HepG2 (cell line): ENCODE measurements around the gene MEIOB. TPM values are rescaled to one million over a fixed set of nuclear protein-coding genes. Genes with fewer than 3 reads are reported as not detected.

Experiments
- ATAC-seq: fragments of 200-7000 bp; cut with Tn5 transposase; 3 replicates; pipeline ENCODE4 v1.9.1; 2020; ENCODE audit warnings: mild to moderate bottlenecking, moderate library complexity
- BruUV-seq: library from RNA; stranded (reverse); fragments of 400-500 nt; replicated peaks from 2 replicates; lab custom pipeline; 2021; lab: Mats Ljungman, UMichigan
- CTCF ChIA-PET: fragments of 300-600 bp; formaldehyde crosslinking; extraction: SDS; loops from one replicate; lab custom pipeline; 2021; ENCODE audit warnings: low total read pairs, inconsistent platforms, low intra/inter-chr PET ratio; lab: Yijun Ruan, JAX
- POLR2A ChIA-PET: fragments of 350-600 bp; sonication (Branson Sonifier 250); formaldehyde crosslinking; loops from one replicate; lab custom pipeline; 2020; ENCODE audit warnings: antibody characterized with exemption, inconsistent platforms; lab: Yijun Ruan, JAX
- DNase-seq: peaks from one replicate; pipeline ENCODE4 v3.0.0-alpha.2; 2015; ENCODE audit warnings: low spot score
- FAIRE-seq: peaks from 3 replicates; lab custom pipeline; 2011; peaks lifted over from hg19 to GRCh38; lab: Jason Lieb, UNC
- H2AFZ ChIP-seq: one replicate; pipeline ENCODE4 v1.6.1; 2011; ENCODE audit warnings: low read length, inconsistent platforms
- H3K27ac ChIP-seq: fragments of 300-600 bp; 3 replicates; pipeline ENCODE4 v1.8.0; 2011; ENCODE audit warnings: mixed run types, mild to moderate bottlenecking, mixed read lengths, low read length, inconsistent platforms; ENCODE audit not compliant: insufficient read depth; ENCODE audit errors: extremely low read length
- H3K27me3 ChIP-seq, 2 experiments: fragments of 200-600 bp in 1 of 2; 2 replicates in 1 of 2; 3 replicates in 1 of 2; pipeline versions ENCODE4 v1.6.0 to v1.8.0; 2011; ENCODE audit warnings: low read length in 2 of 2, mild to moderate bottlenecking in 2 of 2, moderate library complexity in 2 of 2, inconsistent platforms in 1 of 2; ENCODE audit not compliant: insufficient read depth in 2 of 2, control insufficient read depth in 1 of 2
- H3K36me3 ChIP-seq, 2 experiments: fragments of 200-600 bp in 1 of 2; replicated peaks in 1 of 2; 2 replicates in 1 of 2; 3 replicates in 1 of 2; pipeline versions ENCODE4 v1.5.1 to v1.8.0; 2011; ENCODE audit warnings: low read length in 2 of 2, inconsistent platforms in 1 of 2; ENCODE audit not compliant: insufficient read depth in 2 of 2, control insufficient read depth in 1 of 2
- H3K4me1 ChIP-seq: 2 replicates; pipeline ENCODE4 v1.5.1; 2012; ENCODE audit warnings: low read length, inconsistent platforms; ENCODE audit not compliant: insufficient read depth
- H3K4me2 ChIP-seq: 2 replicates; pipeline ENCODE4 v1.6.0; 2011; ENCODE audit warnings: low read depth, low read length, inconsistent platforms
- H3K4me3 ChIP-seq, 3 experiments: fragments of 200-600 bp in 1 of 3; sonication (generic), shearing (Covaris generic) in 1 of 3; replicated peaks in 1 of 3; 2 replicates each; pipeline ENCODE4 v1.5.1; 2011 to 2016; ENCODE audit warnings: low read length in 3 of 3, inconsistent platforms in 2 of 3, low read depth in 2 of 3, mild to moderate bottlenecking in 2 of 3, control low read depth in 1 of 3, mixed read lengths in 1 of 3; ENCODE audit not compliant: insufficient read depth in 1 of 3
- H3K79me2 ChIP-seq: one replicate; pipeline ENCODE4 v1.6.1; 2011; ENCODE audit warnings: low read length, inconsistent platforms; ENCODE audit not compliant: insufficient read depth
- H3K9ac ChIP-seq: 2 replicates; pipeline ENCODE4 v1.6.0; 2011; ENCODE audit warnings: mild to moderate bottlenecking, low read depth, low read length, inconsistent platforms; ENCODE audit not compliant: insufficient read depth
- H3K9me3 ChIP-seq: 2 replicates; pipeline ENCODE4 v1.5.1; 2012; ENCODE audit warnings: mild to moderate bottlenecking, low read length
- H4K20me1 ChIP-seq: 2 replicates; pipeline ENCODE4 v1.6.0; 2011; ENCODE audit warnings: inconsistent platforms, mild to moderate bottlenecking, low read length, moderate library complexity; ENCODE audit not compliant: insufficient read depth
- EP300 ChIP-seq, 3 experiments: sonication (generic) in 1 of 3; formaldehyde crosslinking in 1 of 3; IDR thresholded peaks; 2 replicates each; pipeline versions ENCODE4 v1.5.1 to v1.6.1; 2011 to 2020; ENCODE audit warnings: low read depth in 2 of 3, low read length in 2 of 3, borderline replicate concordance in 1 of 3, improper control_type of control experiment in 1 of 3, mild to moderate bottlenecking in 1 of 3, missing genetic modification reagents in 1 of 3, moderate library complexity in 1 of 3
- ZNF160 ChIP-seq: sonication (generic); formaldehyde crosslinking; IDR thresholded peaks from 2 replicates; pipeline ENCODE4 v1.8.0; 2022; ENCODE audit warnings: mild to moderate bottlenecking, inconsistent platforms, missing genetic modification reagents
- WGBS: methylation state at CpG from one replicate; pipeline ENCODE4 v1.1.6; 2017; ENCODE audit warnings: low lambda C conversion rate; 5-methylcytosine and 5-hydroxymethylcytosine counted together
- in situ Hi-C: cut with HindIII; loops from 2 replicates; pipeline ENCODE4 v1.10.0; 2017; ENCODE audit warnings: low pct_unique_long_range_greater_than_20kb; ENCODE audit not compliant: extremely low pct_ligation_motif_present
- intact Hi-C: fragments of 100-400 bp; cut with micrococcal nuclease; formaldehyde crosslinking; loops from one replicate; pipeline ENCODE4 v1.10.0; 2022; ENCODE audit not compliant: unreplicated experiment
- polyA plus RNA-seq, 8 experiments: library from polyadenylated mRNA; depleted of rRNA in 3 of 8; stranded (reverse) in 7 of 8; unstranded in 1 of 8; fragments of >200 nt; fragmentation: Illumina TruSeq in 4 of 8; extraction: Trizol in 4 of 8; gene quantifications; 2 replicates each; pipeline versions ENCODE4 v1.2.1 to v1.2.3, GENCODE V29; 2011 to 2016; ENCODE audit warnings: low read depth in 4 of 8, missing spikeins in 1 of 8, mixed read lengths in 1 of 8; ENCODE audit not compliant: insufficient read depth in 1 of 8
- total RNA-seq, 5 experiments: library from RNA; depleted of rRNA; stranded (reverse); fragments of >200 nt; fragmentation: Illumina TruSeq; extraction: Trizol; gene quantifications; 2 replicates each; pipeline ENCODE4 v1.2.3, GENCODE V29; 2016; ENCODE audit warnings: low read depth in 1 of 5
- TF ChIP-seq, protein P1 (sequence below): sonication (generic); formaldehyde crosslinking; IDR thresholded peaks from 2 replicates; pipeline ENCODE4 v1.5.1; 2020; ENCODE audit warnings: mild to moderate bottlenecking, missing genetic modification reagents, moderate library complexity
- TF ChIP-seq, protein P2 (sequence below): IDR thresholded peaks from 2 replicates; pipeline ENCODE4 v1.6.1; 2012; ENCODE audit warnings: inconsistent platforms

The MEIOB gene
- total and polyA plus RNA-seq, 2 of the 13 experiments (the other 11 are each of a cell fraction or from before 2014, with no cell fraction given): 0.17 TPM; not detected in 1

DNA sequence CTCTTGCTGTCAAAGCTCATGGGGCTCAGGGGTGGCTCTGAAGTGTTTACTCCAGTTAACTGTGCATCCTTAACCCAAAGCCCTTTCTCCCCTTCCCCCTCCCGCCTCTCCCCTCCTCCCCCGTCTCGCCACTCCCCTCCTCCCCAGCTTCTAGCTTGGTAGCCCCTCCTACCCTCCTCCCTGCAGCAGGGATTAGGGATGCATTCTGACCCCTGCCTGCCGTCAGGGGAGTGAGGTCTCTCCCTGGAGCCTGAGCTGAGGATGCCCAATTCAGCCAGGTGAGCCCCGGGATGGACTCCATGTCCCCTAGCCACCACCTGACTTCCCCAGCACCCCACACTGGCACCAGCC is 44.7 kb upstream of the MEIOB start (continued):
- TF ChIP-seq EP300 (IDR thresholded peaks at IDR 0.05; ENCODE audit: low read depth in 2 of 2, low read length in 2 of 2) (no peak), EP300 (CRISPR knock-in tag; IDR thresholded peaks at IDR 0.05; ENCODE audit: borderline replicate concordance) (no peak)
- TF ChIP-seq, all 625 proteins: peak for 0

DNA sequence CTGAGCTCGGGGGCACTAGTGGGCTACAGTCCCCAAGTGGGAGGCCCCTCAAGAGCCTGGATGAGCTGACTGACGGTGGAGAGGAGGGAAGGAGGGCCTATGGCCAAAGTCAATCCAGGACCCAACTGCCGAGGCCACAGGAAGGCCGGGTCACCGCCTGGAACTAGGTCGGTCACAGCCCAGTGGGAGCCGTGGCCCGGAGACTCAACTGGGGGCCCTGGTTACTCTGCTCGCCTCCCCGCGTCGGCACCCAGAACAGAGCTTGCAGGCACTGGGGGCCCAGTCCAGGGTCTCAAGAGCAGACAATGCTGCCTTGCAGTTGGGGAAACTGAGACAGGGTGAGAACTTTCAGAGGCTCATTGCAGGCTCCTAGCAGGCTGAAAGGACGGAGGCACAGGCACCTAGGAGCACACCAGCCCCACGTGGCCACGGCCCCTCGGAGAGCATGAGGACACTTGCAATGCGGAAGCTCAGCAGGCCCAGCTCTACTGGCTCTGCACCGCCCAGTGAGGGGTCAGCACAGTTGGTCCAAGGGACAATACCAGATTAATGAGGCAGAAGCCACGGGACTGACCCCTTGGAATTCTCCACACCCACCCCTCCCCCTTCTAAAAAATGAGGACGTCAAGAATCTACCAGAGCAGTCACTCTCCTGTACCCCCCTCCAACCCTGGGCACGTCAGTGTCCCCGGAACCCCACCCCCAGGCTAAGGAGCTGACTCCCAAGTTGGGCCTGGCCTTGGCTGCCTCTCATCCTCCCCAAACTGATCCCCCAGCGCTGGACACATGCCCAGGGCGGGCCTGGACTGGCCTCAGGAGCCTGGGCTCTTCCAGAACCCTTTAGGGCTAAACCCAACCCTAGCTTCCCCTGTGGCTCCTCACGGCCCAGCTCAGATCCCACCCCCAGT is 44.0 kb upstream of the MEIOB start:
- FAIRE-seq: no peak
- peaks cover 37 to 79% of the 10 kb centered on the region in 2 experiments for H3K27me3 ChIP-seq
- intact Hi-C loops: no loop called here

More for the DNA sequence above, 44.0 kb upstream of the MEIOB start:
- no peak overlapping the region for H3K27ac ChIP-seq
- no peak overlapping the region for H3K4me2 ChIP-seq
- CTCF ChIA-PET: no interaction called here
- in situ Hi-C loops: no loop called here
- WGBS: 12% methylated on average over 10 of the region's 25 CpGs
- H2AFZ ChIP-seq: no peak overlapping the region
- TF ChIP-seq ZNF160 (CRISPR knock-in tag): no peak
- TF ChIP-seq, protein P1, sequence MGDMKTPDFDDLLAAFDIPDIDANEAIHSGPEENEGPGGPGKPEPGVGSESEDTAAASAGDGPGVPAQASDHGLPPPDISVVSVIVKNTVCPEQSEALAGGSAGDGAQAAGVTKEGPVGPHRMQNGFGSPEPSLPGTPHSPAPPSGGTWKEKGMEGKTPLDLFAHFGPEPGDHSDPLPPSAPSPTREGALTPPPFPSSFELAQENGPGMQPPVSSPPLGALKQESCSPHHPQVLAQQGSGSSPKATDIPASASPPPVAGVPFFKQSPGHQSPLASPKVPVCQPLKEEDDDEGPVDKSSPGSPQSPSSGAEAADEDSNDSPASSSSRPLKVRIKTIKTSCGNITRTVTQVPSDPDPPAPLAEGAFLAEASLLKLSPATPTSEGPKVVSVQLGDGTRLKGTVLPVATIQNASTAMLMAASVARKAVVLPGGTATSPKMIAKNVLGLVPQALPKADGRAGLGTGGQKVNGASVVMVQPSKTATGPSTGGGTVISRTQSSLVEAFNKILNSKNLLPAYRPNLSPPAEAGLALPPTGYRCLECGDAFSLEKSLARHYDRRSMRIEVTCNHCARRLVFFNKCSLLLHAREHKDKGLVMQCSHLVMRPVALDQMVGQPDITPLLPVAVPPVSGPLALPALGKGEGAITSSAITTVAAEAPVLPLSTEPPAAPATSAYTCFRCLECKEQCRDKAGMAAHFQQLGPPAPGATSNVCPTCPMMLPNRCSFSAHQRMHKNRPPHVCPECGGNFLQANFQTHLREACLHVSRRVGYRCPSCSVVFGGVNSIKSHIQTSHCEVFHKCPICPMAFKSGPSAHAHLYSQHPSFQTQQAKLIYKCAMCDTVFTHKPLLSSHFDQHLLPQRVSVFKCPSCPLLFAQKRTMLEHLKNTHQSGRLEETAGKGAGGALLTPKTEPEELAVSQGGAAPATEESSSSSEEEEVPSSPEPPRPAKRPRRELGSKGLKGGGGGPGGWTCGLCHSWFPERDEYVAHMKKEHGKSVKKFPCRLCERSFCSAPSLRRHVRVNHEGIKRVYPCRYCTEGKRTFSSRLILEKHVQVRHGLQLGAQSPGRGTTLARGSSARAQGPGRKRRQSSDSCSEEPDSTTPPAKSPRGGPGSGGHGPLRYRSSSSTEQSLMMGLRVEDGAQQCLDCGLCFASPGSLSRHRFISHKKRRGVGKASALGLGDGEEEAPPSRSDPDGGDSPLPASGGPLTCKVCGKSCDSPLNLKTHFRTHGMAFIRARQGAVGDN (CRISPR knock-in tag): peak; percentile 56
- TF ChIP-seq, protein P2, sequence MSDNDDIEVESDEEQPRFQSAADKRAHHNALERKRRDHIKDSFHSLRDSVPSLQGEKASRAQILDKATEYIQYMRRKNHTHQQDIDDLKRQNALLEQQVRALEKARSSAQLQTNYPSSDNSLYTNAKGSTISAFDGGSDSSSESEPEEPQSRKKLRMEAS: peak; percentile 41; the same call in 1 of the 2 replicates
- H3K9ac ChIP-seq: no peak overlapping the region
- no peaks in the 10 kb centered on the region for H3K79me2 ChIP-seq
- no peak for DNase-seq
- ATAC-seq: no peak
- peaks cover 14% of the 10 kb centered on the region for H3K4me1 ChIP-seq
- H3K36me3 ChIP-seq: no peaks in the 10 kb centered on the region
- BruUV-seq: no TSS peak
- POLR2A ChIA-PET: interaction anchor here (1.2 kb wide), 1 partner anchor 89 kb away, joined by 4 read pairs; the partner anchor contains the start of genes FAHD1 and HAGH
- no peak overlapping the region for H3K4me3 ChIP-seq
- 0 out of 2 replicates have a peak, but pooled peaks cover 2% of the 10 kb centered on the region for H4K20me1 ChIP-seq
- H3K9me3 ChIP-seq: no peaks in the 10 kb centered on the region
